Brain microvascular endothelial cell (primary cell): ENCODE data around the gene UBE2G1.
"Not testable (repeated sequence)": the region's sequence is repeated elsewhere in the genome, so short reads cannot be mapped to it uniquely, and the experiment has no call there.

Source experiments
- DNase-seq: peaks from one replicate; pipeline ENCODE4 v3.0.0-alpha.2; 2020
- H3K27ac ChIP-seq: fragments of 250-450 bp; sonication (Bioruptor Pico); 2 replicates; pipeline ENCODE4 v1.5.1; 2020; ENCODE audit warnings: mild to moderate bottlenecking, moderate library complexity
- H3K27me3 ChIP-seq: fragments of 250-450 bp; sonication (Bioruptor Pico); replicated peaks from 2 replicates; pipeline ENCODE4 v1.5.1; 2020; ENCODE audit warnings: mild to moderate bottlenecking
- H3K36me3 ChIP-seq: fragments of 250-450 bp; sonication (Bioruptor Pico); replicated peaks from 2 replicates; pipeline ENCODE4 v1.5.1; 2020; ENCODE audit warnings: mild to moderate bottlenecking
- H3K4me3 ChIP-seq: 2 replicates; pipeline ENCODE4 v1.5.1; 2011; ENCODE audit warnings: low read depth, mild to moderate bottlenecking, control low read depth, low read length, moderate library complexity
- in situ Hi-C: cut with HindIII; loops from 2 replicates; pipeline ENCODE4 v1.10.0; 2017; ENCODE audit warnings: low sequenced_read_pairs, low pct_ligation_motif_present
- TF ChIP-seq, protein P1 (sequence below): IDR thresholded peaks from 2 replicates; pipeline ENCODE4 v1.5.1; 2011; ENCODE audit warnings: low read depth, mild to moderate bottlenecking, moderate library complexity, low read length, control low read depth, inconsistent platforms; ENCODE audit errors: missing control alignments

UBE2G1 gene

GRCh38 chr17:4381690-4382671, 15.5 kb upstream of the UBE2G1 start:
- no peak overlapping the region for H3K27ac ChIP-seq
- no peak for DNase-seq
- in situ Hi-C loops, result no loop called here
- no peaks in the 10 kb centered on the region for H3K36me3 ChIP-seq
- H3K27me3 ChIP-seq, result no peaks in the 10 kb centered on the region
- TF ChIP-seq, protein P1, sequence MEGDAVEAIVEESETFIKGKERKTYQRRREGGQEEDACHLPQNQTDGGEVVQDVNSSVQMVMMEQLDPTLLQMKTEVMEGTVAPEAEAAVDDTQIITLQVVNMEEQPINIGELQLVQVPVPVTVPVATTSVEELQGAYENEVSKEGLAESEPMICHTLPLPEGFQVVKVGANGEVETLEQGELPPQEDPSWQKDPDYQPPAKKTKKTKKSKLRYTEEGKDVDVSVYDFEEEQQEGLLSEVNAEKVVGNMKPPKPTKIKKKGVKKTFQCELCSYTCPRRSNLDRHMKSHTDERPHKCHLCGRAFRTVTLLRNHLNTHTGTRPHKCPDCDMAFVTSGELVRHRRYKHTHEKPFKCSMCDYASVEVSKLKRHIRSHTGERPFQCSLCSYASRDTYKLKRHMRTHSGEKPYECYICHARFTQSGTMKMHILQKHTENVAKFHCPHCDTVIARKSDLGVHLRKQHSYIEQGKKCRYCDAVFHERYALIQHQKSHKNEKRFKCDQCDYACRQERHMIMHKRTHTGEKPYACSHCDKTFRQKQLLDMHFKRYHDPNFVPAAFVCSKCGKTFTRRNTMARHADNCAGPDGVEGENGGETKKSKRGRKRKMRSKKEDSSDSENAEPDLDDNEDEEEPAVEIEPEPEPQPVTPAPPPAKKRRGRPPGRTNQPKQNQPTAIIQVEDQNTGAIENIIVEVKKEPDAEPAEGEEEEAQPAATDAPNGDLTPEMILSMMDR, result no peak
- no peak overlapping the region for H3K4me3 ChIP-seq

DNA sequence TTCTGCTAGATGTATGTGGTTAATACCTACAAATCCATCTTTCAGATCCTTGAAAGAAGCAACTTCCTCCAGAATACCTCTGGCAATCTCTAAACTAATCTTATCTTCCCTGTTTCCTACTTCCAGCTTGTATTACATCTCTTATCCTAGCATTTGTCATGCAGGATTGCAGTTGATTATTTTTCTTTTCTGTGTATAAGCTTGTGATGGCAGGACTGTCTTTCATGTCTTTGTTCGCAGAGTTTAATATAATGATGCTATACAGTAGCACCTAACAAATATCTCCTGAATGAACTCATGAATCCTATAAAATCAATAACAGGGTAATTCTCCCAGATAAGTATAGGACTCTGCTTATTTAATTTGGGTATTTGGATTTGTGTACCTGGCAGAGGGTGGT, 12.2 kb upstream of the UBE2G1 start:
- no peak overlapping the region for H3K27ac ChIP-seq
- no peak for DNase-seq
- no peak overlapping the region for H3K4me3 ChIP-seq
- no peaks in the 10 kb centered on the region for H3K27me3 ChIP-seq
- in situ Hi-C loops, result no loop called here
- TF ChIP-seq, protein P1, result no peak
- H3K36me3 ChIP-seq, result no peaks in the 10 kb centered on the region

DNA sequence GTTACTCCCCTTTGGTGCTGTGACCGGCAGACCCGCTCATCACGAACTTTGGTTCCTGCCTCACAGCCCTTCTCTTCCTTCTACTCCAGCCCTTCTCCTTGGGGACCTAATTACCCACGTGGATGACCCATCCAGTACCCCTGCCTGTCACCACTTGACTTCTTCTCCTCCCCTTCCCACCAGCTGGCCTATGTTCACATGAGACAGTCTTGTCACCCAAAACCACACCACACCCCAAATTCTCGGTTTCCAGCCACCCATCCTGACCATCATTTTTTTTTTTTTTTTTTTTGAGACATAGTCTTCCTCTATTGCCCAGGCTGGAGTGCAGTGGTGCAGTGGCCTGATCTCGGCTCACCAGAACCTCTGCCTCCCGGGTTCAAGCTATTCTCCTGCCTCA, 10.8 kb upstream of the UBE2G1 start:
- H3K36me3 ChIP-seq, DNase-seq, H3K27me3 ChIP-seq, H3K27ac ChIP-seq, H3K4me3 ChIP-seq, in situ Hi-C loops: not testable (repeated sequence)

- H3K27ac ChIP-seq, in situ Hi-C loops, H3K4me3 ChIP-seq, DNase-seq, H3K36me3 ChIP-seq, H3K27me3 ChIP-seq: not testable (repeated sequence)
Measured at GRCh38 chr17:4375796-4376440, 9.4 kb upstream of the UBE2G1 start.

- Histone ChIP-seq H3K4me3 (no peak overlapping the region), H3K36me3 (no peaks in the 10 kb centered on the region), H3K27me3 (no peaks in the 10 kb centered on the region), H3K27ac (no peak overlapping the region)
- TF ChIP-seq, protein P1, result no peak
- DNase-seq, result no peak
- in situ Hi-C loops, result no loop called here
Measured at GRCh38 chr17:4375039-4375748, 8.7 kb upstream of the UBE2G1 start.

- TF ChIP-seq, protein P1, result no peak
- no peaks in the 10 kb centered on the region for H3K27me3 ChIP-seq
- in situ Hi-C loops, result no loop called here
- no peak overlapping the region for H3K27ac ChIP-seq
- DNase-seq, result no peak
- H3K4me3 ChIP-seq, result no peak overlapping the region
- no peaks in the 10 kb centered on the region for H3K36me3 ChIP-seq
Measured at GRCh38 chr17:4369557-4370230, 3.2 kb upstream of the UBE2G1 start.
